T-helper 1 cell treated with Interleukin-12 subunit alpha and Interleukin-12 subunit beta and Interleukin-4 antibody, amounts not matched to agents 30 ng/mL and 1 ng/mL, for 36 hours (primary cell): ENCODE results near the gene BMP8B. TPM values are rescaled to one million over a fixed set of nuclear protein-coding genes. Genes with fewer than 3 reads are reported as not detected.

Source experiments
- intact Hi-C: fragments of 100-400 bp; cut with micrococcal nuclease; formaldehyde crosslinking; loops from one replicate; pipeline ENCODE4 v1.15.1; 2024
- total RNA-seq: library from RNA; stranded (reverse); gene quantifications from 2 replicates; pipeline ENCODE4 v1.2.3, GENCODE V29; 2022

The BMP8B gene
- total RNA-seq, 1 donor from 2014 or later, result 0.22 TPM

GRCh38 chr1:39727932-39728317 lies 60.7 kb downstream of the BMP8B start:
- intact Hi-C loops, result no loop called here

GRCh38 chr1:39727221-39727931 lies 61.3 kb downstream of the BMP8B start:
- intact Hi-C loops, result no loop called here

- intact Hi-C loops, result no loop called here
Measured at GRCh38 chr1:39726600-39726999, 62.1 kb downstream of the BMP8B start.

GRCh38 chr1:39722495-39722894 lies 66.2 kb downstream of the BMP8B start:
- intact Hi-C loops, result no loop called here

GRCh38 chr1:39721664-39722063 lies 67.0 kb downstream of the BMP8B start:
- intact Hi-C loops, result loop anchor here (2.0 kb wide), 1 partner anchor 623 kb away; no protein-coding TSS in a partner anchor

- intact Hi-C loops, result loop anchor here (1.0 to 2.0 kb wide), 6 partner anchors 29 to 622 kb away; partner anchors contain the start of genes HPCAL4 and NT5C1A
Measured at GRCh38 chr1:39720094-39720999, 68.3 kb downstream of the BMP8B start.

GRCh38 chr1:39717809-39718208 lies 70.9 kb downstream of the BMP8B start:
- intact Hi-C loops, result no loop called here

- intact Hi-C loops, result no loop called here
Measured at GRCh38 chr1:39713557-39713956, 75.1 kb downstream of the BMP8B start.

GRCh38 chr1:39711966-39712340 lies 76.7 kb downstream of the BMP8B start:
- intact Hi-C loops, result no loop called here

GRCh38 chr1:39711104-39711965 lies 77.3 kb downstream of the BMP8B start:
- intact Hi-C loops, result no loop called here

GRCh38 chr1:39707506-39707905 lies 81.2 kb downstream of the BMP8B start:
- intact Hi-C loops, result no loop called here

Other genes starting within 250 kb of the BMP8B start
- 168 and 169 TPM in 2 replicates for gene PABPC4, start 212.1 kb downstream of the BMP8B start, total RNA-seq
- not detected in 2 replicates for gene HEYL, start 149.2 kb downstream of the BMP8B start, total RNA-seq
- gene NT5C1A, start 116.8 kb downstream of the BMP8B start, total RNA-seq, result 0.56 and 1.1 TPM in 2 replicates
- 3.0 and 3.1 TPM in 2 replicates for gene HPCAL4, start 97.4 kb downstream of the BMP8B start, total RNA-seq
- 61.3 and 61.5 TPM in 2 replicates for gene PPIE, start 50.0 kb downstream of the BMP8B start, total RNA-seq
- gene OXCT2, start 17.5 kb downstream of the BMP8B start, total RNA-seq, result 0.22 TPM in 1 of 2 replicates, not detected in the other
- gene TRIT1, start 94.6 kb upstream of the BMP8B start, total RNA-seq, result 16.7 and 20.1 TPM in 2 replicates
- 0.44 TPM in 1 of 2 replicates, not detected in the other for gene MYCL, start 113.1 kb upstream of the BMP8B start, total RNA-seq
- gene MFSD2A, start 166.3 kb upstream of the BMP8B start, total RNA-seq, result 6.0 and 6.2 TPM in 2 replicates